ENCODE data around the gene HNMT.

DNA sequence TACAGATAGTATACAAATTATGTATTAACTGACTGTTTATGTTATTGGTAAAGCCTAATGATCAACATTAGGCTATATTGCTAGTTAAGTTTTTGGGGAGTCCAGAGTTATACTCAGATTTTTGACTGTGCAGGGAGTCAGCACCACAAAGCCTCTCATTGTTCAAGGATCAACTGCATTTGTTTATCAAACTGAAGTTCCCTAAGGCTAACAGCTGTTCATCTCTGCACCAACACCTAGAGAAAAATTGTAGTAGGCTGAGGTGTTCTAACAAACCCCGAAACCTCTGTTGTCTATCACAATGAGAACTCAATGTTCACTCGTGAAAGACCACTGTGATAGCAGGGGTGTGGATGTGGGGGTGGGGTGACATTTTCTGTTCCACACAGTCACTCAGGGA, 97.7 kb downstream of the HNMT start:
- TF ChIP-seq, protein P1, sequence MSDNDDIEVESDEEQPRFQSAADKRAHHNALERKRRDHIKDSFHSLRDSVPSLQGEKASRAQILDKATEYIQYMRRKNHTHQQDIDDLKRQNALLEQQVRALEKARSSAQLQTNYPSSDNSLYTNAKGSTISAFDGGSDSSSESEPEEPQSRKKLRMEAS (CRISPR knock-in tag; IDR thresholded peaks at IDR 0.05): no peak
- TF ChIP-seq, protein P2, sequence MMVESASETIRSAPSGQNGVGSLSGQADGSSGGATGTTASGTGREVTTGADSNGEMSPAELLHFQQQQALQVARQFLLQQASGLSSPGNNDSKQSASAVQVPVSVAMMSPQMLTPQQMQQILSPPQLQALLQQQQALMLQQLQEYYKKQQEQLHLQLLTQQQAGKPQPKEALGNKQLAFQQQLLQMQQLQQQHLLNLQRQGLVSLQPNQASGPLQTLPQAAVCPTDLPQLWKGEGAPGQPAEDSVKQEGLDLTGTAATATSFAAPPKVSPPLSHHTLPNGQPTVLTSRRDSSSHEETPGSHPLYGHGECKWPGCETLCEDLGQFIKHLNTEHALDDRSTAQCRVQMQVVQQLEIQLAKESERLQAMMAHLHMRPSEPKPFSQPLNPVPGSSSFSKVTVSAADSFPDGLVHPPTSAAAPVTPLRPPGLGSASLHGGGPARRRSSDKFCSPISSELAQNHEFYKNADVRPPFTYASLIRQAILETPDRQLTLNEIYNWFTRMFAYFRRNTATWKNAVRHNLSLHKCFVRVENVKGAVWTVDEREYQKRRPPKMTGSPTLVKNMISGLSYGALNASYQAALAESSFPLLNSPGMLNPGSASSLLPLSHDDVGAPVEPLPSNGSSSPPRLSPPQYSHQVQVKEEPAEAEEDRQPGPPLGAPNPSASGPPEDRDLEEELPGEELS (CRISPR knock-in tag; IDR thresholded peaks at IDR 0.05): no peak
- TF ChIP-seq RELA (CRISPR knock-in tag; IDR thresholded peaks at IDR 0.05; ENCODE audit: borderline replicate concordance) (no peak), NFE2L1 (CRISPR knock-in tag; IDR thresholded peaks at IDR 0.05) (no peak)
- TF ChIP-seq, protein P3, sequence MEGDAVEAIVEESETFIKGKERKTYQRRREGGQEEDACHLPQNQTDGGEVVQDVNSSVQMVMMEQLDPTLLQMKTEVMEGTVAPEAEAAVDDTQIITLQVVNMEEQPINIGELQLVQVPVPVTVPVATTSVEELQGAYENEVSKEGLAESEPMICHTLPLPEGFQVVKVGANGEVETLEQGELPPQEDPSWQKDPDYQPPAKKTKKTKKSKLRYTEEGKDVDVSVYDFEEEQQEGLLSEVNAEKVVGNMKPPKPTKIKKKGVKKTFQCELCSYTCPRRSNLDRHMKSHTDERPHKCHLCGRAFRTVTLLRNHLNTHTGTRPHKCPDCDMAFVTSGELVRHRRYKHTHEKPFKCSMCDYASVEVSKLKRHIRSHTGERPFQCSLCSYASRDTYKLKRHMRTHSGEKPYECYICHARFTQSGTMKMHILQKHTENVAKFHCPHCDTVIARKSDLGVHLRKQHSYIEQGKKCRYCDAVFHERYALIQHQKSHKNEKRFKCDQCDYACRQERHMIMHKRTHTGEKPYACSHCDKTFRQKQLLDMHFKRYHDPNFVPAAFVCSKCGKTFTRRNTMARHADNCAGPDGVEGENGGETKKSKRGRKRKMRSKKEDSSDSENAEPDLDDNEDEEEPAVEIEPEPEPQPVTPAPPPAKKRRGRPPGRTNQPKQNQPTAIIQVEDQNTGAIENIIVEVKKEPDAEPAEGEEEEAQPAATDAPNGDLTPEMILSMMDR (IDR thresholded peaks at IDR 0.05): no peak
- TF ChIP-seq, protein P4, sequence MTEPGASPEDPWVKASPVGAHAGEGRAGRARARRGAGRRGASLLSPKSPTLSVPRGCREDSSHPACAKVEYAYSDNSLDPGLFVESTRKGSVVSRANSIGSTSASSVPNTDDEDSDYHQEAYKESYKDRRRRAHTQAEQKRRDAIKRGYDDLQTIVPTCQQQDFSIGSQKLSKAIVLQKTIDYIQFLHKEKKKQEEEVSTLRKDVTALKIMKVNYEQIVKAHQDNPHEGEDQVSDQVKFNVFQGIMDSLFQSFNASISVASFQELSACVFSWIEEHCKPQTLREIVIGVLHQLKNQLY (CRISPR knock-in tag; IDR thresholded peaks at IDR 0.05): no peak

All from WTC11 (cell line).